GM12872 (cell line): Measurements from ENCODE around the gene SOWAHA.

Source experiments
- TF ChIP-seq, protein P1 (sequence below): IDR thresholded peaks from 3 replicates; pipeline ENCODE4 v1.5.1; 2011; ENCODE audit warnings: low read depth, mild to moderate bottlenecking, low read length, moderate library complexity; ENCODE audit not compliant: insufficient read depth

SOWAHA gene

DNA sequence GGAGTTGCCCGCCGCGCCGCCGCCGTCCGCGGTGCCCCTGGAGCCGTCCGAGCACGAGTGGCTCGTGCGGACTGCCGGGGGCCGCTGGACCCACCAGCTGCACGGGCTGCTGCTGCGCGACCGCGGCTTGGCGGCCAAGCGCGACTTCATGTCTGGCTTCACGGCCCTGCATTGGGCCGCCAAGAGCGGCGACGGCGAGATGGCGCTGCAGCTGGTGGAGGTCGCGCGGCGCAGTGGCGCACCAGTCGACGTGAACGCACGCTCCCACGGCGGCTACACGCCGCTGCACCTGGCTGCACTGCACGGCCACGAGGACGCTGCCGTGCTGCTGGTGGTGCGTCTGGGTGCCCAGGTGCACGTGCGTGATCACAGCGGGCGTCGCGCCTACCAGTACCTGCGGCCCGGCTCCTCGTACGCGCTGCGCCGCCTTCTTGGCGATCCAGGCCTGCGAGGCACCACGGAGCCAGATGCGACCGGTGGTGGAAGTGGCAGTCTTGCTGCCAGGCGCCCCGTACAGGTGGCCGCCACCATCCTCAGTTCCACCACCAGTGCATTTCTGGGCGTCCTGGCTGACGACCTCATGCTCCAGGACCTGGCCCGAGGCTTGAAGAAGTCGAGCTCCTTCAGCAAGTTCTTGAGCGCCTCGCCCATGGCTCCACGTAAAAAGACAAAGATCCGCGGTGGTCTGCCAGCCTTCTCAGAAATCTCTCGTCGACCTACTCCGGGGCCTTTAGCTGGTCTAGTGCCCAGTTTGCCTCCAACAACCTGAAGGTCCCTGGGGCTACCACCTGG, 1.6 kb downstream of the SOWAHA start:
- TF ChIP-seq, protein P1, sequence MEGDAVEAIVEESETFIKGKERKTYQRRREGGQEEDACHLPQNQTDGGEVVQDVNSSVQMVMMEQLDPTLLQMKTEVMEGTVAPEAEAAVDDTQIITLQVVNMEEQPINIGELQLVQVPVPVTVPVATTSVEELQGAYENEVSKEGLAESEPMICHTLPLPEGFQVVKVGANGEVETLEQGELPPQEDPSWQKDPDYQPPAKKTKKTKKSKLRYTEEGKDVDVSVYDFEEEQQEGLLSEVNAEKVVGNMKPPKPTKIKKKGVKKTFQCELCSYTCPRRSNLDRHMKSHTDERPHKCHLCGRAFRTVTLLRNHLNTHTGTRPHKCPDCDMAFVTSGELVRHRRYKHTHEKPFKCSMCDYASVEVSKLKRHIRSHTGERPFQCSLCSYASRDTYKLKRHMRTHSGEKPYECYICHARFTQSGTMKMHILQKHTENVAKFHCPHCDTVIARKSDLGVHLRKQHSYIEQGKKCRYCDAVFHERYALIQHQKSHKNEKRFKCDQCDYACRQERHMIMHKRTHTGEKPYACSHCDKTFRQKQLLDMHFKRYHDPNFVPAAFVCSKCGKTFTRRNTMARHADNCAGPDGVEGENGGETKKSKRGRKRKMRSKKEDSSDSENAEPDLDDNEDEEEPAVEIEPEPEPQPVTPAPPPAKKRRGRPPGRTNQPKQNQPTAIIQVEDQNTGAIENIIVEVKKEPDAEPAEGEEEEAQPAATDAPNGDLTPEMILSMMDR: no peak

DNA sequence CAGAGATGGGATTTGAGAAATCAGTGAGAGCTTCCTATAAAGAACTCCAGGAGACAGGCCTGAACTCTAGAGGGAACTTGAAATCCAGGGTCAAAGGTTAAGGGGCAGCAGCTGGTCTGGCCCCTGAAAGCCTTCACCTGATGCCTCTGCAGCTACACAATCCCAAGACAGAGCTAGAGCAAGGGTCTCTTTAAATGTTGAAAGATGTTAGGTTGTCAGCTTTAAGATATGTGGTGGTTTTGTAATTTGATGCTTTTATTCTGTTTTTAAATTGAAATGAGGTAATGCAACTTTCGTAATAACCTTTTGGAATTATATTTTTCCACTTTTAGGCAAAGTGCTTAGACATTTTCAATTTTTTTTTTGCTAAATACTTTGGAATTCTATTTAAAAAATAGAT, 2.4 kb downstream of the SOWAHA start:
- TF ChIP-seq, protein P1: no peak

DNA sequence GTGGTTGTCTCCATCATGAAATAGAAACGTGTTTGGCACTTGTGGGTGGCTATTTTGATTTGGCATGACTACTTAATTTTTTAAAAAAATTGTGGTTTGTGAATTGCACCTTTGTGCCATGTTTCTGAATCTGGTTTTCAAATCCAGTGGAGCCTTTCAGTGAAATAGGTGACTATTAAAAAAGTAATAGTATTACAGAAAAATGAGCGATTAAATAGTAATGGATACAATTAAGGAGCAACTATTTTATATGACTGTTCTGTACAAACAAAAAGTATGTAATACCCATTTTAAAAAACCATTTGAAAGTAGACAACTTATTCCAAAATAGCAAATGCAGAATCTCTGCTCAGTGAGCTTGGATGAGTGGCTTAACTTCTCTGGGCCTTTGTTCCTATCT, 3.0 kb downstream of the SOWAHA start:
- TF ChIP-seq, protein P1: no peak

DNA sequence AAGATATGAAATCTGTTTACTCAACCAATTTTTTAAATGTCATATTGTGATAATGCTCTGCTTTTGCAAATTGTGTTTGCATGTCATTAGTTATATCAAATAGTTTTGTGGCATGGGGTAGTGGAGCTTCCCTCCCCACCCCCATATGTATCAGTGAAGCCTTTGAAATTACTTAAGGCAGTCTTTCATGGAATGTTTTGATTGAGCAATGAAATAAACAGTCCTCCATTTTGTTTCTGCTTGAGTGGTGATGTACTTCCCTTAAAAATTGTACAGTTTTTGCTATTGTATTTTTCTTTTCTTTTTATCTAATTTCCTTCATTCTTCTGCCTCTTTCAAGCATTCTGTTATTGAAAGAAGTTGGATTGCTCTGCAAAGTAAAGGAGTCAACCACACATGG, 3.5 kb downstream of the SOWAHA start:
- TF ChIP-seq, protein P1: no peak

DNA sequence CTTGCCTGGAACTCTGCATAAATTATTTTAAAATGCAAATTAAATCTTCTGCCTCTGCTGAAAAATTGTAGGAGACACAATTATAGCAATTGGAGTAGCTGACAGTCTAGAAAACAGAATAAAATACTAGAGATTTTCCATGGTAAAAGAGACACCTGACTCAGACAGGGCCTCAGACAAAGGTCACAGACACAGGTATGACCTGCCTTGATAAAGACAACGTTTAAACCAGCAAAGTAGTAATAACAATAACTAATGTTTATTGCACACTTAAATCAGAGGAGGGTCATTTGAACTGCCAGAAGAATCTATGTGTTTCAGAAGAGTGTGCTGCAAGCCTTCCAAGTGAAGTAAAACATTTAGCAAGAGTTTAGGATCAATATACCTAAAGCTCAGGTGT, 3.9 kb downstream of the SOWAHA start:
- TF ChIP-seq, protein P1: no peak

DNA sequence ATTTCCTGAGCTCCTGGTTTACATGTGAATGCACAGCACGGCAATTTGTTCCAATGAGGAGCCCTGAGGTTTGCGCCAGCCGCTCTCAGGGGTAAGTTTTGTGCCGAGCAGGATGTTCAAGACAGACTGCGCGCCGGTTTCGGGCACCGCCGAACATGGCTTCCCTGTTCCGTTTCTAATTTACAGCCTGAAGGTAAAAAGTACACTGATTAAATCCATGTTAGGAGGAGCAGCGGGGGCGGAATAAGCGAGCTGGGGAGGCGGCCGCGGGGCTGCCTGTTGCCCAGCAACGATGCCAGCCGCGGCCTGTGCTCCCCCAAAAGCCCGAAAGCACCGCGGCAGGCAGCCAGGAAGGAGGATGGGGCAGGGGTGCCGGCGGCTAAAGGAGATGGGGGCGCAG, 6.4 kb downstream of the SOWAHA start:
- TF ChIP-seq, protein P1: no peak

DNA sequence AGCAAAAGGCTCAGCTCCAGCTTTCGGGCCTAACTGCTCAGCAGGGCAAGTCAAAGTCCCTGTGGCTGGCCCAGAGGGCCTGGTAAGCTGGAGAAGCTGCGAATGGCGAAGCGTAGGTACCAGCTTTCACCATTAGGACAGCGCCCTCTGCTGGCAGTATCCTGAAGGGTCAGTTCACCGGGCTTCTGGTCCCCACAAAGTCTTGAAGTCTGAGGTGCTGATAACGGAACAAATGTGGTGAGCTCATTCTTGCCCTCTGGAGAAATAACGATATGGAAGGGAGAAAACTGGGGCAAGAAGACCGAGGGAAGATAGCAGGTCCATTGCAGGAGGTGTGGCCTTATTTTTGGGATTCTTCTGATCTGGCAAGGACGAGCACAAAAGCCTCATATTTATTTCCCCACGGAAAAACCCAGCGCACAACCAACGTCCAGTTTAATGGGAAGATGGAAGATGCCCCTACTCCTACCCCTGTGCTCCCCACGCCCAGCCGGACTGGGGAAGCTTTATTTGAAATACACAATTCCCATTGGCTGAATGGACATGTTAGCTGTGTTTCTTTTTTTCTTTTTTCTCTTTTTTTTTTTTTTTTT, 7.2 kb downstream of the SOWAHA start:
- TF ChIP-seq, protein P1: peak; percentile 92
